HepG2 (cell line): ENCODE results near the gene ZNF655. TPM values are rescaled to one million over a fixed set of nuclear protein-coding genes. Genes with fewer than 3 reads are reported as not detected.

Source experiments
- ATF3 ChIP-seq: sonication (generic); formaldehyde crosslinking; IDR thresholded peaks from 2 replicates; pipeline ENCODE4 v1.4.0; 2020; ENCODE audit warnings: missing genetic modification reagents
- ETV6 ChIP-seq: sonication (generic); formaldehyde crosslinking; conservative IDR thresholded peaks from 2 replicates; pipeline ENCODE4 v1.4.0; 2020; ENCODE audit warnings: missing genetic modification reagents
- GABPA ChIP-seq, 2 experiments: IDR thresholded peaks; 2 replicates each; pipeline ENCODE4 v1.6.1; 2011 to 2016; ENCODE audit warnings: low read depth in 2 of 2, low read length in 1 of 2, missing biosample characterization in 1 of 2, missing genetic modification characterization in 1 of 2
- HCFC1 ChIP-seq: fragments of 150-350 bp; IDR thresholded peaks from 2 replicates; pipeline ENCODE4 v1.6.1; 2014; ENCODE audit warnings: low read depth, low read length
- HNF4G ChIP-seq, 2 experiments: sonication (generic) in 1 of 2; formaldehyde crosslinking in 1 of 2; IDR thresholded peaks; 2 replicates each; pipeline versions ENCODE4 v1.4.0 to v1.6.1; 2011 to 2020; ENCODE audit warnings: borderline replicate concordance in 2 of 2, low read depth in 2 of 2, mild to moderate bottlenecking in 2 of 2, low read length in 1 of 2, missing genetic modification reagents in 1 of 2, moderate library complexity in 1 of 2
- KLF13 ChIP-seq: sonication (generic); formaldehyde crosslinking; IDR thresholded peaks from 2 replicates; pipeline ENCODE4 v1.4.0; 2020; ENCODE audit warnings: mild to moderate bottlenecking, missing genetic modification reagents
- KLF16 ChIP-seq, 2 experiments: sonication (generic) in 1 of 2; formaldehyde crosslinking in 1 of 2; IDR thresholded peaks; 2 replicates each; pipeline versions ENCODE4 v1.6.1 to v1.8.0; 2016 to 2023; ENCODE audit warnings: missing genetic modification reagents in 2 of 2, missing compliant biosample characterization in 1 of 2
- MIER2 ChIP-seq: IDR thresholded peaks from 2 replicates; pipeline ENCODE4 v1.6.1; 2016; ENCODE audit warnings: missing biosample characterization, missing genetic modification reagents
- NFYB ChIP-seq: sonication (generic); formaldehyde crosslinking; IDR thresholded peaks from 2 replicates; pipeline ENCODE4 v1.4.0; 2020; ENCODE audit warnings: missing genetic modification reagents
- PPARG ChIP-seq: conservative IDR thresholded peaks from 2 replicates; pipeline ENCODE4 v1.6.1; 2016; ENCODE audit warnings: missing biosample characterization, missing genetic modification reagents
- REPIN1 ChIP-seq: sonication (generic); formaldehyde crosslinking; IDR thresholded peaks from 2 replicates; pipeline ENCODE4 v1.8.0; 2022; ENCODE audit warnings: missing genetic modification reagents, low read depth, mild to moderate bottlenecking, borderline replicate concordance
- RXRA ChIP-seq: sonication (generic); formaldehyde crosslinking; IDR thresholded peaks from 2 replicates; pipeline ENCODE4 v1.5.1; 2020; ENCODE audit warnings: missing genetic modification reagents
- TEAD3 ChIP-seq: optimal IDR thresholded peaks from 2 replicates; pipeline ENCODE3; 2016; ENCODE audit warnings: borderline replicate concordance
- TGIF2 ChIP-seq: IDR thresholded peaks from 2 replicates; pipeline ENCODE4 v1.6.1; 2016; ENCODE audit warnings: control low read depth, missing compliant biosample characterization
- ZFP41 ChIP-seq: sonication (generic); formaldehyde crosslinking; IDR thresholded peaks from 2 replicates; pipeline ENCODE4 v1.4.0; 2020; ENCODE audit warnings: mild to moderate bottlenecking, missing genetic modification reagents, borderline replicate concordance
- ZMAT3 ChIP-seq: sonication (generic); formaldehyde crosslinking; conservative IDR thresholded peaks from 2 replicates; pipeline ENCODE4 v1.7.0; 2021; ENCODE audit warnings: missing genetic modification reagents
- ZNF205 ChIP-seq: IDR thresholded peaks from 2 replicates; pipeline ENCODE4 v1.6.1; 2018; ENCODE audit warnings: missing biosample characterization, missing genetic modification reagents
- ZNF451 ChIP-seq: sonication (generic); formaldehyde crosslinking; IDR thresholded peaks from 2 replicates; pipeline ENCODE4 v1.5.0; 2020; ENCODE audit warnings: mild to moderate bottlenecking, missing genetic modification reagents
- ZNF547 ChIP-seq: sonication (generic); formaldehyde crosslinking; IDR thresholded peaks from 2 replicates; pipeline ENCODE4 v1.5.1; 2020; ENCODE audit warnings: mild to moderate bottlenecking, missing genetic modification reagents
- ZNF609 ChIP-seq: sonication (generic); formaldehyde crosslinking; IDR thresholded peaks from 2 replicates; pipeline ENCODE4 v1.4.0; 2020; ENCODE audit warnings: mild to moderate bottlenecking, missing genetic modification reagents, borderline replicate concordance
- ZNF788 ChIP-seq: sonication (generic); formaldehyde crosslinking; IDR thresholded peaks from 2 replicates; pipeline ENCODE4 v1.5.0; 2020; ENCODE audit warnings: mild to moderate bottlenecking, missing genetic modification reagents, borderline replicate concordance
- ZNF891 ChIP-seq: sonication (generic); formaldehyde crosslinking; IDR thresholded peaks from 2 replicates; pipeline ENCODE4 v1.5.0; 2020; ENCODE audit warnings: mild to moderate bottlenecking, missing genetic modification reagents
- ZSCAN25 ChIP-seq: sonication (generic); formaldehyde crosslinking; IDR thresholded peaks from 2 replicates; pipeline ENCODE4 v1.8.0; 2022; ENCODE audit warnings: mild to moderate bottlenecking, missing genetic modification reagents
- polyA plus RNA-seq, 8 experiments: library from polyadenylated mRNA; depleted of rRNA in 3 of 8; stranded (reverse) in 7 of 8; unstranded in 1 of 8; fragments of >200 nt; fragmentation: Illumina TruSeq in 4 of 8; extraction: Trizol in 4 of 8; gene quantifications; 2 replicates each; pipeline versions ENCODE4 v1.2.1 to v1.2.3, GENCODE V29; 2011 to 2016; ENCODE audit warnings: low read depth in 4 of 8, missing spikeins in 1 of 8, mixed read lengths in 1 of 8; ENCODE audit not compliant: insufficient read depth in 1 of 8
- total RNA-seq, 5 experiments: library from RNA; depleted of rRNA; stranded (reverse); fragments of >200 nt; fragmentation: Illumina TruSeq; extraction: Trizol; gene quantifications; 2 replicates each; pipeline ENCODE4 v1.2.3, GENCODE V29; 2016; ENCODE audit warnings: low read depth in 1 of 5

ZNF655 gene
- total and polyA plus RNA-seq, 2 of the 13 experiments (the other 11 are each of a cell fraction or from before 2014, with no cell fraction given): 53.4 to 75.6 TPM

GRCh38 chr7:99551767-99552463 lies 6.5 kb upstream of the ZNF655 start, which contains the start of gene FAM200A (continued):
- TF ChIP-seq ZNF788 (CRISPR knock-in tag) (peak; percentile 63; the same call in 1 of the 2 replicates), PPARG (peak; percentile 53; the same call in 1 of the 2 replicates), HCFC1 (peak; percentile 55; the same call in 1 of the 2 replicates), REPIN1 (CRISPR knock-in tag) (peak; percentile 60), ZMAT3 (CRISPR knock-in tag) (peak; percentile 68; the same call in 1 of the 2 replicates), ZNF205 (CRISPR knock-in tag) (0 out of 2 replicates have a peak, but pooled peaks have one; percentile 57), KLF13 (peak; percentile 38; the same call in 1 of the 2 replicates), KLF16 (CRISPR knock-in tag; IDR thresholded peaks at IDR 0.05) (peak in 1 of 2 experiments; percentile 35; a peak in 1 of 4 replicates), MIER2 (CRISPR knock-in tag) (0 out of 2 replicates have a peak, but pooled peaks have one; percentile 55), ETV6 (CRISPR knock-in tag) (peak; percentile 42; the same call in 1 of the 2 replicates), ZNF891 (0 out of 2 replicates have a peak, but pooled peaks have one; percentile 83), ZNF609 (CRISPR knock-in tag) (peak; percentile 19; the same call in 1 of the 2 replicates), NFYB (CRISPR knock-in tag) (peak; percentile 8; the same call in 1 of the 2 replicates), TEAD3 (CRISPR knock-in tag) (peak; percentile 34), ZFP41 (CRISPR knock-in tag) (peak; percentile 67; the same call in 1 of the 2 replicates), RXRA (CRISPR knock-in tag) (peak; percentile 30; the same call in 1 of the 2 replicates), ZSCAN25 (CRISPR knock-in tag) (0 out of 2 replicates have a peak, but pooled peaks have one; percentile 62), GABPA (IDR thresholded peaks at IDR 0.05; ENCODE audit: low read depth, low read length) (peak; percentile 91), GABPA (CRISPR knock-in tag; IDR thresholded peaks at IDR 0.05; ENCODE audit: low read depth) (peak; percentile 99), TGIF2 (peak; percentile 83), ZNF451 (peak; percentile 63; the same call in 1 of the 2 replicates), ATF3 (0 out of 2 replicates have a peak, but pooled peaks have one; percentile 28), ZNF547 (CRISPR knock-in tag) (peak; percentile 65; the same call in 1 of the 2 replicates), HNF4G (IDR thresholded peaks at IDR 0.05; ENCODE audit: borderline replicate concordance, low read depth, low read length) (peak; percentile 34; the same call in 1 of the 2 replicates), HNF4G (CRISPR knock-in tag; IDR thresholded peaks at IDR 0.05; ENCODE audit: borderline replicate concordance, low read depth) (no peak)
